ENCODE measurements around the gene RBPMS2. TPM values are rescaled to one million over a fixed set of nuclear protein-coding genes. Genes with fewer than 3 reads are reported as not detected.
A peak's percentile ranks its signal among the peaks of the same experiment; 100 is the strongest.
"Not testable (repeated sequence)": the region's sequence is repeated elsewhere in the genome, so short reads cannot be mapped to it uniquely, and the experiment has no call there.

RBPMS2 gene
- total RNA-seq, 2 donors from 2014 or later = 86.0 to 131 TPM

GRCh38 chr15:64814283-64814682 is 38.9 kb upstream of the RBPMS2 start:
- not testable (repeated sequence) for H3K27ac ChIP-seq (ENCODE audit: low read depth, low read length); H3K27ac Mint-ChIP-seq; H3K9ac ChIP-seq (ENCODE audit: extremely low read depth, low read length, poor library complexity, severe bottlenecking); DNase-seq; H3K4me3 Mint-ChIP-seq; H3K27me3 Mint-ChIP-seq (ENCODE audit: insufficient read depth); H3K4me3 ChIP-seq (ENCODE audit: low read length); H3K9me3 ChIP-seq (ENCODE audit: control insufficient read depth, low read length); H3K9me3 Mint-ChIP-seq; H3K27me3 ChIP-seq (ENCODE audit: control insufficient read depth, insufficient read depth, low read length, poor library complexity, severe bottlenecking)
- Histone ChIP-seq H3K4me1 (ENCODE audit: control insufficient read depth, insufficient read depth, low read length) (peaks cover 16% of the 10 kb centered on the region), H3K36me3 (ENCODE audit: control insufficient read depth, insufficient read depth, low read length) (peaks cover 16% of the 10 kb centered on the region)
- Mint-ChIP-seq H3K4me1 (peaks cover 33% of the 10 kb centered on the region), H3K36me3 (ENCODE audit: low read depth) (peaks cover 20% of the 10 kb centered on the region)
- WGBS, 2 experiments (ENCODE audit: insufficient coverage in 1 of 2, insufficient read length in 1 of 2) = 81 to 94% methylated on average over 4 to 8 of the region's 8 CpGs

- H3K4me1 Mint-ChIP-seq = peaks cover 43% of the 10 kb centered on the region
- Histone ChIP-seq H3K4me1 (ENCODE audit: control insufficient read depth, insufficient read depth, low read length) (peaks cover 16% of the 10 kb centered on the region), H3K36me3 (ENCODE audit: control insufficient read depth, insufficient read depth, low read length) (peaks cover 6% of the 10 kb centered on the region), H3K9ac (ENCODE audit: extremely low read depth, low read length, poor library complexity, severe bottlenecking) (no peak overlapping the region), H3K27ac (ENCODE audit: low read depth, low read length) (no peak overlapping the region), H3K27me3 (ENCODE audit: control insufficient read depth, insufficient read depth, low read length, poor library complexity, severe bottlenecking) (no peaks in the 10 kb centered on the region), H3K4me3 (ENCODE audit: low read length) (no peak overlapping the region), H3K9me3 (ENCODE audit: control insufficient read depth, low read length) (no peaks in the 10 kb centered on the region)
- no peaks in the 10 kb centered on the region for H3K27me3 Mint-ChIP-seq (ENCODE audit: insufficient read depth)
- H3K27ac Mint-ChIP-seq = peak overlapping the region; percentile 78
- 84 to 89% methylated on average over 3 to 6 of the region's 6 CpGs for WGBS, 2 experiments (ENCODE audit: insufficient coverage in 1 of 2, insufficient read length in 1 of 2)
- no peak for DNase-seq
- no peaks in the 10 kb centered on the region for H3K9me3 Mint-ChIP-seq
- TF ChIP-seq, protein P1, sequence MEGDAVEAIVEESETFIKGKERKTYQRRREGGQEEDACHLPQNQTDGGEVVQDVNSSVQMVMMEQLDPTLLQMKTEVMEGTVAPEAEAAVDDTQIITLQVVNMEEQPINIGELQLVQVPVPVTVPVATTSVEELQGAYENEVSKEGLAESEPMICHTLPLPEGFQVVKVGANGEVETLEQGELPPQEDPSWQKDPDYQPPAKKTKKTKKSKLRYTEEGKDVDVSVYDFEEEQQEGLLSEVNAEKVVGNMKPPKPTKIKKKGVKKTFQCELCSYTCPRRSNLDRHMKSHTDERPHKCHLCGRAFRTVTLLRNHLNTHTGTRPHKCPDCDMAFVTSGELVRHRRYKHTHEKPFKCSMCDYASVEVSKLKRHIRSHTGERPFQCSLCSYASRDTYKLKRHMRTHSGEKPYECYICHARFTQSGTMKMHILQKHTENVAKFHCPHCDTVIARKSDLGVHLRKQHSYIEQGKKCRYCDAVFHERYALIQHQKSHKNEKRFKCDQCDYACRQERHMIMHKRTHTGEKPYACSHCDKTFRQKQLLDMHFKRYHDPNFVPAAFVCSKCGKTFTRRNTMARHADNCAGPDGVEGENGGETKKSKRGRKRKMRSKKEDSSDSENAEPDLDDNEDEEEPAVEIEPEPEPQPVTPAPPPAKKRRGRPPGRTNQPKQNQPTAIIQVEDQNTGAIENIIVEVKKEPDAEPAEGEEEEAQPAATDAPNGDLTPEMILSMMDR (conservative IDR thresholded peaks at IDR 0.05) = no peak
- peaks cover 10% of the 10 kb centered on the region for H3K36me3 Mint-ChIP-seq (ENCODE audit: low read depth)
- no peak overlapping the region for H3K4me3 Mint-ChIP-seq
Observed at GRCh38 chr15:64813075-64813474, 37.7 kb upstream of the RBPMS2 start.

GRCh38 chr15:64810497-64811326 is 35.3 kb upstream of the RBPMS2 start:
- WGBS, 2 experiments (ENCODE audit: insufficient coverage in 1 of 2, insufficient read length in 1 of 2) = 1% methylated on average over 6 of the region's 6 CpGs; no CpG with 5 or more reads in 1 of the 2 experiments
- no peaks in the 10 kb centered on the region for H3K36me3 Mint-ChIP-seq (ENCODE audit: low read depth)
- TF ChIP-seq, protein P1 (conservative IDR thresholded peaks at IDR 0.05) = no peak
- H3K9me3 ChIP-seq (ENCODE audit: control insufficient read depth, low read length) = no peaks in the 10 kb centered on the region
- H3K4me3 Mint-ChIP-seq = peak overlapping the region; percentile 52
- peak; percentile 91 for DNase-seq
- H3K27ac Mint-ChIP-seq = peak overlapping the region; percentile 98
- peaks cover 19% of the 10 kb centered on the region for H3K4me1 ChIP-seq (ENCODE audit: control insufficient read depth, insufficient read depth, low read length)
- H3K27me3 Mint-ChIP-seq (ENCODE audit: insufficient read depth) = no peaks in the 10 kb centered on the region
- peak overlapping the region; percentile 71 for H3K4me3 ChIP-seq (ENCODE audit: low read length)
- H3K9me3 Mint-ChIP-seq = no peaks in the 10 kb centered on the region
- H3K27me3 ChIP-seq (ENCODE audit: control insufficient read depth, insufficient read depth, low read length, poor library complexity, severe bottlenecking) = no peaks in the 10 kb centered on the region
- H3K36me3 ChIP-seq (ENCODE audit: control insufficient read depth, insufficient read depth, low read length) = no peaks in the 10 kb centered on the region
- peak overlapping the region; percentile 54 for H3K9ac ChIP-seq (ENCODE audit: extremely low read depth, low read length, poor library complexity, severe bottlenecking)
- peak overlapping the region; percentile 3 for H3K27ac ChIP-seq (ENCODE audit: low read depth, low read length)
- H3K4me1 Mint-ChIP-seq = peaks cover 56% of the 10 kb centered on the region
